Small intestine (tissue), 7 donors: Measurements from ENCODE around the gene IDH3G. TPM values are rescaled to one million over a fixed set of nuclear protein-coding genes. Genes with fewer than 3 reads are reported as not detected.
"Not testable (repeated sequence)": the region's sequence is repeated elsewhere in the genome, so short reads cannot be mapped to it uniquely, and the experiment has no call there.

Experiments used
- DNase-seq, 2 donors: peaks; one replicate each; pipeline versions ENCODE4 v3.0.0 to v3.0.0-alpha.2; 2013
- FAIRE-seq: peaks from 2 replicates; lab custom pipeline; 2012; peaks lifted over from hg19 to GRCh38; lab: Jason Lieb, UNC
- H3K27ac ChIP-seq, 3 donors: one replicate each; pipeline ENCODE4 v1.5.1; 2013; ENCODE audit warnings: low read length in 2 of 3, mild to moderate bottlenecking in 2 of 3, control low read depth in 1 of 3, inconsistent platforms in 1 of 3, low read depth in 1 of 3, moderate library complexity in 1 of 3
- H3K27me3 ChIP-seq, 3 donors: one replicate each; pipeline ENCODE4 v1.6.1; 2013; ENCODE audit warnings: low read length in 3 of 3, inconsistent platforms in 1 of 3; ENCODE audit not compliant: control insufficient read depth in 3 of 3, insufficient read depth in 3 of 3
- H3K36me3 ChIP-seq, 3 donors: one replicate each; pipeline ENCODE4 v1.6.1; 2013; ENCODE audit warnings: low read length in 3 of 3, inconsistent platforms in 1 of 3, low read depth in 1 of 3, mild to moderate bottlenecking in 1 of 3, moderate library complexity in 1 of 3; ENCODE audit not compliant: control insufficient read depth in 3 of 3, insufficient read depth in 2 of 3
- H3K4me1 ChIP-seq, 3 donors: one replicate each; pipeline ENCODE4 v1.6.1; 2013; ENCODE audit warnings: low read length in 2 of 3, inconsistent platforms in 1 of 3, low read depth in 1 of 3, mild to moderate bottlenecking in 1 of 3, moderate library complexity in 1 of 3; ENCODE audit not compliant: control insufficient read depth in 3 of 3, insufficient read depth in 2 of 3
- H3K4me3 ChIP-seq, 3 donors: one replicate each; pipeline ENCODE4 v1.5.1; 2013; ENCODE audit warnings: low read length in 3 of 3, control low read depth in 1 of 3, inconsistent platforms in 1 of 3, low read depth in 1 of 3, mild to moderate bottlenecking in 1 of 3, moderate library complexity in 1 of 3
- H3K9me3 ChIP-seq, 2 donors: one replicate each; pipeline ENCODE4 v1.6.1; 2013; ENCODE audit warnings: low read depth in 1 of 2, low read length in 1 of 2; ENCODE audit not compliant: control insufficient read depth in 2 of 2, insufficient read depth in 1 of 2
- WGBS, 3 donors: extraction: QIAGEN DNeasy Blood & Tissue Kit; methylation state at CpG; one replicate each; pipeline ENCODE4 v1.1.7; 2013; 5-methylcytosine and 5-hydroxymethylcytosine counted together
- polyA plus RNA-seq, 4 donors: library from polyadenylated mRNA; stranded (reverse) in 3 of 4; unstranded in 1 of 4; fragments of 200-250 nt in 3 of 4; fragments of 120-200 nt in 1 of 4; gene quantifications; one replicate each; pipeline versions ENCODE4 v1.2.1 to v1.2.3, GENCODE V29; 2013
- donor health status: healthy with polysubstance abuse.
- donor health status: control.
- donor health status: control.
- donor health status: Bipolar disorder and iron deficiency.
- donor health status: healthy.

IDH3G gene
- polyA plus RNA-seq, 4 donors: 59.9 to 114 (median 85.5) TPM

DNA sequence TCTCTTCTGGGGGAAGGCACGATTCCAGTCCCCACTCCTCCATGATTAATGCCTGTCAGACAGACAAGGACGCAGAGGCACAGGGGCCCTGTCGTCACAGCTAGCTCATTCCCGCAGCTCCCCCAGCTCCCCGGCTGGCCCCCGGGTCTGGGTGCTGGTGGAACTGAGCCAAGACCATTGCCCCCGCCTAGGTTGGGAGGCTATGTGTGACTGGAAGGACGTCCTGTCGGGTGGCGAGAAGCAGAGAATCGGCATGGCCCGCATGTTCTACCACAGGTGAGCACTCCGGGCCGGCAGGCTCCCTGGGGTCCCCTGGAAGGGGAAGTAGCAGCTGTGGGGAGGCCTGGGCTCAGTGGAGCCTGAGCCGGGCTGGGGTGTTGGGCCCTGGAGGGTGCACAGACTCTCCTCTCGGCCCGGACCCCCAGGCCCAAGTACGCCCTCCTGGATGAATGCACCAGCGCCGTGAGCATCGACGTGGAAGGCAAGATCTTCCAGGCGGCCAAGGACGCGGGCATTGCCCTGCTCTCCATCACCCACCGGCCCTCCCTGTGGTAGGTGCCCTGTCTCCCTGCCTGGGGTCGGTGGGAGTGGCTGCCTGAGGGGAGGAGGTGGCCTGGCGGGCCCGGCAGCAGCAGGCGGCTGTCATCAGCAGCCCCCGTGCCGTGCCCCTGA, 51.2 kb downstream of the IDH3G start:
- peak overlapping the region in 2 of 3 donors; percentile 46 to 53 for H3K27ac ChIP-seq
- not testable (repeated sequence) for DNase-seq, FAIRE-seq, H3K4me3 ChIP-seq, H3K27me3 ChIP-seq, H3K9me3 ChIP-seq
- 59 to 71% (median 66%) methylated on average over 10 to 30 of the region's 32 CpGs for WGBS, 3 donors
- peaks cover 0 to 12% (median 3%) of the 10 kb centered on the region in 3 donors for H3K4me1 ChIP-seq
- peaks cover 0 to 22% (median 0%) of the 10 kb centered on the region in 3 donors for H3K36me3 ChIP-seq

DNA sequence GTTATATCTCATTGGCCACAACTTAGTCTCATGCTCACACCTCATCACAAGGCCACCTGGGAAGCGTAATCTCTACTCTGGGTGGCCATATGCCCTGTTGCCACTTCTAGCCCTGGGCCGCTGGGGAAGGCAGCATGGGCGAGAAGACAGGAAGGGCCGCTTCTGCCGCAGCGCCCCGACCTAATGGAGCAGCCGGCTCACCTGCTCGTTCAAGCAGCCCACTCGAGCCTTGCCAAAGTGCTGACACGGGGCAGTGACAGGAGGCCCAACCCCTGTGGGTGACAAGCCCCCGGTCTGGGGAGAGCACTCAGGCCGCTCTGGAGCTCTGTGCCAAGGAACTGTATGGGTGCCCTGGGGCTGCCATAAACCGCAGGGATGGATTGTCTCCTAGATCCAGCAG, 52.1 kb downstream of the IDH3G start:
- not testable (repeated sequence) for H3K27me3 ChIP-seq, DNase-seq, FAIRE-seq, H3K4me3 ChIP-seq, H3K9me3 ChIP-seq, H3K27ac ChIP-seq
- 96 to 98% (median 96%) methylated on average over 8 to 14 of the region's 14 CpGs for WGBS, 3 donors
- peaks cover 0 to 12% (median 3%) of the 10 kb centered on the region in 3 donors for H3K4me1 ChIP-seq
- peaks cover 0 to 29% (median 0%) of the 10 kb centered on the region in 3 donors for H3K36me3 ChIP-seq

DNA sequence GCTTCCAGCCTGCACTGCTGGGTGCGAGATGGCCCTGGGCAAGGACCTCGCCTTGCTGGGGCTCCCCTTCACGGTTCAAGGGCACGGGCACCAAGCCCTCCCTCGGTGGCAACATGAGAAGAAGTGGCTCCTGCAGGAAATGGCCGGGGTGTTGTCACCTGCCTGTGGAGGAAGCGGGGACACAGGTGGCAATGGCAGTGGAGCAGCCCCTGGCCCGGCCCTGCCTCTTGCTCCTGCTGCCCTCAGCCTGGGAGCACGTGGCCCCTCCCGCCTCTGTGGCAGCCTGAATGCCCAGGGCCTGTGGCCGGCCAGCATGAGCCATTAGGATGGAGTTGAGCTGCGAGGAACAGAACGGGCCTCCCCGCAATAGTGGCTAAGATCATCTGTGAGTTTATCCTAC, 52.7 kb downstream of the IDH3G start:
- FAIRE-seq: no peak
- Histone ChIP-seq H3K9me3 (no peaks in the 10 kb centered on the region), H3K4me1 (peaks cover 0 to 12% (median 3%) of the 10 kb centered on the region in 3 donors), H3K27me3 (no peaks in the 10 kb centered on the region), H3K36me3 (peaks cover 0 to 35% (median 0%) of the 10 kb centered on the region in 3 donors), H3K27ac (no peak overlapping the region), H3K4me3 (no peak overlapping the region)
- 71 to 82% (median 73%) methylated on average over 10 to 14 of the region's 14 CpGs for WGBS, 3 donors
- DNase-seq: no peak

DNA sequence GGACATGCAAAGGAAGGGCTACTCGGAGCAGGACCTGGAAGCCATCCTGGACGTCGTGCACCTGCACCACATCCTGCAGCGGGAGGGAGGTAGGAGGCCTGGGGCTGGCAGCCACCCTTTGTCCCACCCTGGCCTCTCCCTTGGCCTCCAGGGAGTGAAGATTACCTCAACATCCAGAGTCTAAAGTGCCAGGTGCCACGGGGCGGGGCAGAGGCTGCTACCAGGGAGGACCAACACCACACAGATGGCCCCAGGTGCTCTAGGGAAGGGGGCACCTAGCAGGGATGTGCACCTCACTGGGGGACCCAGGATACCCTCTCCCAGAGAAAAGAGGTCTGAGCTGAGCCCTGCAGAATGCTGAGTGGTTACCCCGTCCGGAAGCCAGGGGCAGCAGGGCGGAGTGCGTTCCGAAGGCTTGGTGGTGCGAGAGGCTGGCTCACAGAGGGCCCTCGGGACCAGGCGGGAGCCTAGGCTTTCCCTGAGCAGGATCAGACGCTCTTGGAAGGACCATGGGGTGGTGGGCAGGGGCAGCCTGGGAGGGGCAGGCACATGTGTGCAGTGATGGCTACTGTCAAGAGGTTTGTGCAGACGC, 53.4 kb downstream of the IDH3G start:
- peak overlapping the region; percentile 4 to 30 (median 28) for H3K27ac ChIP-seq
- no peak for FAIRE-seq
- peaks cover 0 to 12% (median 3%) of the 10 kb centered on the region in 3 donors for H3K4me1 ChIP-seq
- no peaks in the 10 kb centered on the region for H3K9me3 ChIP-seq
- WGBS, 3 donors: 42 to 67% (median 64%) methylated on average over 8 to 16 of the region's 16 CpGs
- peak; percentile 64 to 82 for DNase-seq
- no peak overlapping the region for H3K4me3 ChIP-seq
- H3K27me3 ChIP-seq: no peaks in the 10 kb centered on the region
- H3K36me3 ChIP-seq: peaks cover 0 to 40% (median 0%) of the 10 kb centered on the region in 3 donors

DNA sequence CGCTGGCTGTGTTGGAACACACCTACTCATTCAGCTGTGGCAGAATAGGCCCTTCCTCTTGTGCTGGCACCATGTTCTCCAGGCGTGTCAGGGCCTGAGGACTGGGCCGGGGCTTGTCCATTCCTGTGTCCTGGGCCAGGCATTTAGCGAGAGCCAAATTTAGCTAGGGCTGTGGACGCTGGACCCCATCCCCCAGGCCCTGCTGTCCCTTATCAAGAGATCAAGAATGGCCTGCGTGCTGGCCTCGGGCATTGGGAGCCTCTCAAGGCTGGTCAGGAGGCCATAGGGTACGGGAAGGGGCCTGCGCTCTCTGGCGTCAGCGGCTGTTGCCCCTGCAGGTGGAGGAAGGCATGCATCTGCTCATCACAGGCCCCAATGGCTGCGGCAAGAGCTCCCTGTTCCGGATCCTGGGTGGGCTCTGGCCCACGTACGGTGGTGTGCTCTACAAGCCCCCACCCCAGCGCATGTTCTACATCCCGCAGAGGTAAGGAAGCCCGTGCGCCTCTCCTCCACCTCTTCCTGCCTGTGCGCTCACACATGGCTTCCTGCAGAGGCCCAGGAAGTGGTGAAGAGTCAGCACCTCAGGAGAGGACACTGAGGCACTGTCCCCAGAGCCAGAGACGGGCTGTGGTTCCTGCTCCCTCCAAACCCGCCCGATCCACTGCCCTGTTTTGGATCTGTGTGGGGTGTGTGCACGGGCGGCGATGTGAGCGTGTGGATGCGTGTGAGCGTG, 54.3 kb downstream of the IDH3G start:
- H3K27me3 ChIP-seq: no peaks in the 10 kb centered on the region
- no peak overlapping the region for H3K4me3 ChIP-seq
- FAIRE-seq: no peak
- peaks cover 0 to 40% (median 0%) of the 10 kb centered on the region in 3 donors for H3K36me3 ChIP-seq
- WGBS, 3 donors: 78 to 87% (median 78%) methylated on average over 26 to 29 of the region's 29 CpGs
- DNase-seq: peak in 1 of 2 donors; percentile 32
- H3K4me1 ChIP-seq: peaks cover 0 to 12% (median 3%) of the 10 kb centered on the region in 3 donors
- H3K9me3 ChIP-seq: no peaks in the 10 kb centered on the region
- peak overlapping the region in 1 of 3 donors; percentile 52 for H3K27ac ChIP-seq

DNA sequence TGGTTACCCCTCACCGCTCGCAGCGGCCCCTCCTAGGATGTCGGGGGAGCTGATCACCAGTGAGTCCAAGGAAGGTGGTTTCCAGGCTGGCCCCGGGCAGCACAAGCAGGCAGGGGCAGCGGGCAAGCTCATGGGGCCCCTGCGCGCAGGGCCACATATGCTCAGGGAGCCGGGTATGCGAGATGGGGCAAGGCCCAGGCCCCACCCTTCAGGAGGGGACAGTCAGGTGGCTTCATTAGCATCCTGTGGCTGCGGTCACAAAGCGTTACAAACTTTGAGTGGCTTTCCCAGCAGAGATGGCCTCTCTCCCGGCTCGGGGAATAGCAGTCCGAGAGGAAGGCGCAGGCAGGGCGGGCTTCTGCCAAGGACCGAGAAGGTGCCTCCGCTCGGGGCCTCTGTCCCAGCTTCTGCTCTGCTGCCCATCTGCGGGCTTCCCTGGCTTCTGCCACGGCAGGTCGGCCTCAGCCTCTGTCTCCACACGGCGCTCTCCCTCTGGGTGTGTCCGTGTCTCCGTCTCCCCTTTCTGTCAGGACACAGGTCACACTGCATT, 56.0 kb downstream of the IDH3G start:
- 93 to 94% (median 93%) methylated on average over 3 to 27 of the region's 27 CpGs for WGBS, 3 donors
- no peak for FAIRE-seq

DNA sequence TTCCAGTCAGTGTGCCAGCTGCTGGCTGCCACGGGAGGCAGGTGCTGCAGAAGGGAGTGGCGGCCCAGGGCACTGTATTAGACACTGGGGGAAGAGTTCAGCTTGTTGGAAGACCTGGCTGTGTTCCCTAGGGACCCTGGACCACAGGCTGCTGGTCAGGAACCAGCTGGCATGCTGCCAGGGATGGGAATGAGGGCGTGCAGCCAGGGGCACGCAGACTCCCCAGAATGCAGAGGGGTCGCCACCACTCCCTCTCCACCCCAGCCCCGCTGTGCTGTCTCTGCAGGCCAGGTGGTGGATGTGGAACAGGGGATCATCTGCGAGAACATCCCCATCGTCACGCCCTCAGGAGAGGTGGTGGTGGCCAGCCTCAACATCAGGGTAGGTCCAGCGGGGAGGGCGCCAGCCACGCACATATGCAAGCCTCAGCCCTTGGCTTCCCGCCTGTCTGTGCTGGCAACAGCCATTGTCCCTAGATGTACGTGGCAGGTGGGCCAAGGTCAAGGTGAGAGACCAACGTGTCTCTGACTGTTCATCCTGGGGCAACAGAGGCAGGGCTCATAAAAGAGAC, 57.2 kb downstream of the IDH3G start:
- H3K4me3 ChIP-seq: no peak overlapping the region
- DNase-seq (peak in 1 of 2 donors; percentile 59), FAIRE-seq (no peak)
- 31 to 62% (median 53%) methylated on average over 11 to 15 of the region's 15 CpGs for WGBS, 3 donors
- H3K27ac ChIP-seq: peak overlapping the region in 1 of 3 donors; percentile 38
- no peaks in the 10 kb centered on the region for H3K27me3 ChIP-seq
- peaks cover 0 to 52% (median 0%) of the 10 kb centered on the region in 3 donors for H3K36me3 ChIP-seq
- peaks cover 0 to 2% of the 10 kb centered on the region in 2 donors for H3K9me3 ChIP-seq
- peaks cover 0 to 12% (median 3%) of the 10 kb centered on the region in 3 donors for H3K4me1 ChIP-seq

More for the DNA sequence above, 56.0 kb downstream of the IDH3G start:
- no peak for DNase-seq
- Histone ChIP-seq H3K9me3 (no peaks in the 10 kb centered on the region), H3K27me3 (no peaks in the 10 kb centered on the region), H3K4me1 (peaks cover 0 to 12% (median 3%) of the 10 kb centered on the region in 3 donors), H3K36me3 (peaks cover 0 to 45% (median 0%) of the 10 kb centered on the region in 3 donors), H3K27ac (no peak overlapping the region), H3K4me3 (no peak overlapping the region)
